ENCODE measurements around the gene WIZ. TPM values are rescaled to one million over a fixed set of nuclear protein-coding genes. Genes with fewer than 3 reads are reported as not detected.
A peak's percentile ranks its signal among the peaks of the same experiment; 100 is the strongest.

Gene WIZ
- total RNA-seq, 5 donors from 2014 or later (not counting 1 experiment from before 2014, with no cell fraction given), result 19.7 to 39.1 (median 34.6) TPM

GRCh38 chr19:15456871-15457700, 7.3 kb upstream of the WIZ start:
- H3K4me3 ChIP-seq (ENCODE audit: control insufficient read depth in 1 of 2, extremely low read depth in 1 of 2, low read length in 1 of 2), result no peak overlapping the region
- no peak for DNase-seq
- H3K27ac ChIP-seq (ENCODE audit: low read length), result no peak overlapping the region
- H3K36me3 ChIP-seq (ENCODE audit: control insufficient read depth in 2 of 2, extremely low read depth in 1 of 2, insufficient read depth in 1 of 2, low read length in 1 of 2), result peaks cover 44 to 89% of the 10 kb centered on the region in 2 donors
- ChIA-PET CTCF (interaction anchor here in 1 of 2 donors (0.7 to 1.3 kb wide), 2 partner anchors 38 to 78 kb away, joined by 3 read pairs; partner anchors contain the start of genes AKAP8 and AKAP8L), POLR2A (interaction anchor here in 1 of 2 donors (1.1 kb wide), 1 partner anchor 38 kb away, joined by 3 read pairs; the partner anchor contains the start of gene AKAP8L)
- H3K9me3 Mint-ChIP-seq, result no peaks in the 10 kb centered on the region
- H3K4me1 ChIP-seq (ENCODE audit: control insufficient read depth in 1 of 2, extremely low read depth in 1 of 2, insufficient read depth in 2 of 2, low read length in 2 of 2), result peaks cover 8 to 62% of the 10 kb centered on the region in 2 experiments
- peak overlapping the region in 1 of 2 donors; percentile 22 for H3K27ac Mint-ChIP-seq
- peaks cover 43% of the 10 kb centered on the region for H3K36me3 Mint-ChIP-seq
- no peaks in the 10 kb centered on the region for H3K9me3 ChIP-seq
- no peak overlapping the region for H3K4me3 Mint-ChIP-seq
- H3K27me3 Mint-ChIP-seq, result no peaks in the 10 kb centered on the region
- 98% methylated on average over 81 of the region's 86 CpGs for WGBS (ENCODE audit: insufficient coverage)
- peaks cover 27 to 38% (median 35%) of the 10 kb centered on the region in 3 donors for H3K4me1 Mint-ChIP-seq
- peaks cover 0 to 2% of the 10 kb centered on the region in 2 experiments for H3K27me3 ChIP-seq (replicated peaks in 1 of 2; ENCODE audit: control insufficient read depth in 2 of 2, extremely low read depth in 1 of 2, insufficient read depth in 2 of 2, low read length in 1 of 2)
- no peak for ATAC-seq (replicated peaks in 1 of 4)

DNA sequence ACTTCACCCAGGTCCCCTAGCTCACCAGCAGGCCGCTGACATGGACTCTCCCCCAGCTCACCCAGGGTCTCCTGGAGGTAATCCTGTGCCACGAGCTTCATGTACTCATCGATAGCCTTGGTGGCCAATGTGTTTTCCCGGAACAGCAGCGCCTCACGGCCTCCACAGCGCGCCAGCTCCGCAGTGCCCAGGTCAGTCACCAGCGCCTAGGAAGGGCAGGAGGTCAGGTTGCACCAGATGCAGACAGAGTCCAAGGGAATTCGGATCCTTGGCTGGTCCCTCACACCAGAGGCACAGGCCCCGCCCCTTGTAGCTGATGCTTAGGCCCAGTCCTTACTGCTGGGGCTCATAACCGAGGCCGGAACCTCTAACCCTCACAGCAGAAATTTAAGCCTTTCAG, 6.7 kb upstream of the WIZ start:
- Mint-ChIP-seq H3K4me1 (peaks cover 22 to 34% (median 29%) of the 10 kb centered on the region in 3 donors), H3K4me3 (no peak overlapping the region), H3K9me3 (no peaks in the 10 kb centered on the region), H3K36me3 (peaks cover 44% of the 10 kb centered on the region), H3K27ac (peak overlapping the region in 1 of 2 donors; percentile 22), H3K27me3 (no peaks in the 10 kb centered on the region)
- Histone ChIP-seq H3K27ac (ENCODE audit: low read length) (no peak overlapping the region), H3K4me3 (ENCODE audit: control insufficient read depth in 1 of 2, extremely low read depth in 1 of 2, low read length in 1 of 2) (no peak overlapping the region), H3K36me3 (ENCODE audit: control insufficient read depth in 2 of 2, extremely low read depth in 1 of 2, insufficient read depth in 1 of 2, low read length in 1 of 2) (peaks cover 46 to 89% of the 10 kb centered on the region in 2 donors), H3K4me1 (ENCODE audit: control insufficient read depth in 1 of 2, extremely low read depth in 1 of 2, insufficient read depth in 2 of 2, low read length in 2 of 2) (peaks cover 1 to 60% of the 10 kb centered on the region in 2 experiments), H3K27me3 (replicated peaks in 1 of 2; ENCODE audit: control insufficient read depth in 2 of 2, extremely low read depth in 1 of 2, insufficient read depth in 2 of 2, low read length in 1 of 2) (peaks cover 0 to 2% of the 10 kb centered on the region in 2 experiments), H3K9me3 (no peaks in the 10 kb centered on the region)
- 95% methylated on average over 14 of the region's 14 CpGs for WGBS (ENCODE audit: insufficient coverage)
- ATAC-seq (replicated peaks in 1 of 4) (no peak), DNase-seq (no peak)
- POLR2A ChIA-PET, result interaction anchor here in 1 of 2 donors (1.1 kb wide), 1 partner anchor 38 kb away, joined by 3 read pairs; the partner anchor contains the start of gene AKAP8L
- CTCF ChIA-PET, result interaction anchor here (0.7 to 1.3 kb wide), 3 partner anchors 11 to 77 kb away, joined by 3 read pairs; partner anchors contain the start of genes AKAP8 (in 1 of the 2) and AKAP8L (in 1 of the 2)

GRCh38 chr19:15455996-15456395, 6.2 kb upstream of the WIZ start:
- Histone ChIP-seq H3K27me3 (replicated peaks in 1 of 2; ENCODE audit: control insufficient read depth in 2 of 2, extremely low read depth in 1 of 2, insufficient read depth in 2 of 2, low read length in 1 of 2) (peaks cover 0 to 2% of the 10 kb centered on the region in 2 experiments), H3K9me3 (no peaks in the 10 kb centered on the region), H3K27ac (ENCODE audit: low read length) (no peak overlapping the region), H3K4me3 (ENCODE audit: control insufficient read depth in 1 of 2, extremely low read depth in 1 of 2, low read length in 1 of 2) (no peak overlapping the region), H3K4me1 (ENCODE audit: control insufficient read depth in 1 of 2, extremely low read depth in 1 of 2, insufficient read depth in 2 of 2, low read length in 2 of 2) (peaks cover 0 to 55% of the 10 kb centered on the region in 2 experiments), H3K36me3 (ENCODE audit: control insufficient read depth in 2 of 2, extremely low read depth in 1 of 2, insufficient read depth in 1 of 2, low read length in 1 of 2) (peaks cover 46 to 89% of the 10 kb centered on the region in 2 donors)
- H3K4me3 Mint-ChIP-seq, result no peak overlapping the region
- no peaks in the 10 kb centered on the region for H3K27me3 Mint-ChIP-seq
- ATAC-seq (replicated peaks in 1 of 4) (no peak), DNase-seq (no peak)
- no peaks in the 10 kb centered on the region for H3K9me3 Mint-ChIP-seq
- ChIA-PET CTCF (interaction anchor here (0.7 to 1.3 kb wide), 3 partner anchors 11 to 76 kb away, joined by 3 read pairs; partner anchors contain the start of genes AKAP8 (in 1 of the 2) and AKAP8L (in 1 of the 2)), POLR2A (interaction anchor here in 1 of 2 donors (1.1 kb wide), 1 partner anchor 37 kb away, joined by 3 read pairs; the partner anchor contains the start of gene AKAP8L)
- H3K27ac Mint-ChIP-seq, result no peak overlapping the region
- peaks cover 24 to 36% (median 31%) of the 10 kb centered on the region in 3 donors for H3K4me1 Mint-ChIP-seq
- peaks cover 48% of the 10 kb centered on the region for H3K36me3 Mint-ChIP-seq
- 94% methylated on average over 8 of the region's 9 CpGs for WGBS (ENCODE audit: insufficient coverage)

DNA sequence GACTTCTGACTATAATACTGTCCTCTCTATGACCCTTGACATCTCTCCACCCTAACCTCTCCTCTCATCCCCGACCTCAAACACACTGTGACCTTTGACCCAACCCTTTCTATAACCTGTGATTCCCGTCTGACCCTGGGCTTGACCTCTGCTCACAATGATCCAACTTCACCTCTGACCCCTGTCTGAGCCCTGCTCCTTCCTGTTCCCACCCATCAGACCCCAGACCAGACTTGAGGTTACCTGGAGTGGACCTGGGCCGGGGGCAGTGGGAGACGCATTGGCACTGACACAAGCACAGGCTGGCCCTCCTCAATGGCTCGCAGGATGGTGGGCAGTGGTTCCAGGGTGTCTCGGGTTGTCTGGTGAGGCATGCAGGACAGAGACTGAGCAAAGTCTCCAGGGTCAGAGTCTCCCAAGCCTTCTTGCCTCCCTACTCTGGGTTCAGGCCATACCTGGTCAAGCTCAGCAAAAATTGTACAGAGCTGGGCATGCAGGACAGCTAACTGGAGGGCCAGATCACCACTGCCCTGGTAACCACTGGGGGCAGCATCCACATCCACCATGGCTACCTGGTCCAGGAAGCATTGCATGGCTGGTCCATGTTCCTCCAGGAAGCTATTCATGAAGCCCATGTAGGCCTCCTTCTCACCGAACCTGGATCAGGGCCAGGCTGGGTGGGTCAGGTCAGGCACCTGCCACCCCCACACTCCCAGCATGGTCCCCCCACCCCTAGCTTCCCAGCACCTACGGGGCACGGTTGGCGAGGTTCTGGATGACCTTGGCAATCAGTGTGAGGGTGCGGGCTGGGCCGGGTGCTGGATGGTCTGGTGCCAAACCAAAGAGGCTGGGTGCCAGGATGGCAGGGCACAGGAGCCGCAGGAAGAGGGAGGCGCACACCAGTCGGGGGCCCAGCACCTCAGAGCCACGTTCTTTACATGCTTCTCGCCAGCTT, 4.4 kb upstream of the WIZ start:
- Histone ChIP-seq H3K27me3 (replicated peaks in 1 of 2; ENCODE audit: control insufficient read depth in 2 of 2, extremely low read depth in 1 of 2, insufficient read depth in 2 of 2, low read length in 1 of 2) (peaks cover 0 to 2% of the 10 kb centered on the region in 2 experiments), H3K36me3 (ENCODE audit: control insufficient read depth in 2 of 2, extremely low read depth in 1 of 2, insufficient read depth in 1 of 2, low read length in 1 of 2) (peaks cover 34 to 72% of the 10 kb centered on the region in 2 donors), H3K4me1 (ENCODE audit: control insufficient read depth in 1 of 2, extremely low read depth in 1 of 2, insufficient read depth in 2 of 2, low read length in 2 of 2) (peaks cover 0 to 47% of the 10 kb centered on the region in 2 experiments), H3K4me3 (ENCODE audit: control insufficient read depth in 1 of 2, extremely low read depth in 1 of 2, low read length in 1 of 2) (no peak overlapping the region), H3K27ac (ENCODE audit: low read length) (no peak overlapping the region), H3K9me3 (no peaks in the 10 kb centered on the region)
- DNase-seq (no peak), ATAC-seq (replicated peaks in 1 of 4) (no peak)
- Mint-ChIP-seq H3K4me3 (no peak overlapping the region), H3K9me3 (no peaks in the 10 kb centered on the region), H3K4me1 (peaks cover 26 to 35% (median 31%) of the 10 kb centered on the region in 3 donors), H3K27me3 (no peaks in the 10 kb centered on the region), H3K36me3 (peaks cover 37% of the 10 kb centered on the region), H3K27ac (peak overlapping the region; percentile 45 to 79)
- ChIA-PET POLR2A (interaction anchor here in 1 of 2 donors (0.6 kb wide), 1 partner anchor 9 kb away, joined by 10 read pairs; no protein-coding TSS in a partner anchor), CTCF (no interaction called here)
- WGBS (ENCODE audit: insufficient coverage), result 91% methylated on average over 14 of the region's 17 CpGs

DNA sequence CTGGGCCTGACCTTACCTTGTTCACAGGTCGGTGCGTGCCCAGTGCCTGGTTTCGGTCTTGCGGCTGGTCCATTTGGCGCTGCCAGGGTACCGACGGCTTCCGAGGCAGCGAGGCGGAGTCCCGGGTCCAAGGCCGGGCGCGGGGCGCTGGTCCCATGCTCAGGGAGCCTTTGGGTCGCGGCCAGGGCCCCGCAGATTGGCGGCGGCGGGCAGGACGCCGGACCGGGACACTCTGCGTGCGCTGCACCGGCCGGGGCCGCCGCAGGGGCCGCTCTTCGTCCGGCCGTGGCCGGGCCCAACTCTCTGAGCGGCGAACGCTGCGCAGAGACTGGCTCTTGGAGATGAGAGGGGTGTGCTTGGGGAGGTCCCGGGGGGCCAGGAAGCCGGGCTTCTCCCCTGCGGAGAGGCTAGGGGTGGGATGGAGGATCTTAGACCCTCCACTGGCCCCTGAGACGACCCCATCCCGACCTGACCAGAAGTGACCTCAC, 3.4 kb upstream of the WIZ start:
- DNase-seq (no peak), ATAC-seq (replicated peaks in 1 of 4) (no peak)
- WGBS (ENCODE audit: insufficient coverage), result over 99% methylated on average over 26 of the region's 44 CpGs
- Histone ChIP-seq H3K27me3 (replicated peaks in 1 of 2; ENCODE audit: control insufficient read depth in 2 of 2, extremely low read depth in 1 of 2, insufficient read depth in 2 of 2, low read length in 1 of 2) (peaks cover 0 to 2% of the 10 kb centered on the region in 2 experiments), H3K27ac (ENCODE audit: low read length) (no peak overlapping the region), H3K4me1 (ENCODE audit: control insufficient read depth in 1 of 2, extremely low read depth in 1 of 2, insufficient read depth in 2 of 2, low read length in 2 of 2) (peaks cover 0 to 54% of the 10 kb centered on the region in 2 experiments), H3K4me3 (ENCODE audit: control insufficient read depth in 1 of 2, extremely low read depth in 1 of 2, low read length in 1 of 2) (no peak overlapping the region), H3K36me3 (ENCODE audit: control insufficient read depth in 2 of 2, extremely low read depth in 1 of 2, insufficient read depth in 1 of 2, low read length in 1 of 2) (peaks cover 34 to 61% of the 10 kb centered on the region in 2 donors), H3K9me3 (no peaks in the 10 kb centered on the region)
- POLR2A ChIA-PET, result interaction anchor here in 1 of 2 donors (0.6 kb wide), 1 partner anchor 10 kb away, joined by 10 read pairs; no protein-coding TSS in a partner anchor
- Mint-ChIP-seq H3K27ac (no peak overlapping the region), H3K36me3 (peaks cover 35% of the 10 kb centered on the region), H3K4me3 (no peak overlapping the region), H3K4me1 (peaks cover 33 to 43% (median 38%) of the 10 kb centered on the region in 3 donors), H3K27me3 (no peaks in the 10 kb centered on the region), H3K9me3 (no peaks in the 10 kb centered on the region)
- CTCF ChIA-PET, result no interaction called here

Measured in T-cell (primary cell).